HG02642 (cell line): ENCODE measurements around the gene FARP2.

ENCODE experiments used
- ATAC-seq: cut with Tn5 transposase; IDR thresholded peaks from one replicate; pipeline ENCODE4 v1.9.1; 2021; ENCODE audit warnings: mild to moderate bottlenecking; ENCODE audit not compliant: unreplicated experiment, poor library complexity

Gene FARP2

DNA sequence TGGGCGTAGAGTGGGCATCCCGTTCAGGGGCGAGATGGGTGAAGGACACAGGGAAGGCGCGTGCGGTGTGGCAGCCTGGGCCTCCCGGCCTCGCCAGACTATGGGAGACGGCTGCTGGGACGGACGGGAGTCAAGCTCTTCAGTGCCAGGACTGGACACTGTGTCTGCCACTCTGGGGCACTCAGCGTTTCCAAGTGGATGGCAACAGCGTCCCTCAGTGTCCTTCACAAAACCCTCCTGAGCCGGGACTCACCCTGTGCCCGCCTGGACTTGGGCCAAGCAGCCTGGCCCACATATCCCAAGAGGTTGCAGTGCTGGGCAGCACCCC, 186.2 kb downstream of the FARP2 start:
- ATAC-seq = no peak
